Measurements from ENCODE around the gene NDOR1.

The NDOR1 gene

GRCh38 chr9:137225699-137226331 lies 20.3 kb downstream of the NDOR1 start:
- Mint-ChIP-seq H3K4me1 (ENCODE audit: low read depth) (peaks cover 10% of the 10 kb centered on the region), H3K27me3 (peaks cover 4% of the 10 kb centered on the region), H3K9me3 (no peaks in the 10 kb centered on the region), H3K4me3 (no peak overlapping the region), H3K36me3 (ENCODE audit: low read depth) (no peaks in the 10 kb centered on the region), H3K27ac (no peak overlapping the region)

- Mint-ChIP-seq H3K36me3 (ENCODE audit: low read depth) (no peaks in the 10 kb centered on the region), H3K4me1 (ENCODE audit: low read depth) (peaks cover 10% of the 10 kb centered on the region), H3K4me3 (no peak overlapping the region), H3K9me3 (no peaks in the 10 kb centered on the region), H3K27ac (no peak overlapping the region), H3K27me3 (peaks cover 4% of the 10 kb centered on the region)
Measured at GRCh38 chr9:137226338-137227053, 21.0 kb downstream of the NDOR1 start.

- H3K4me3 Mint-ChIP-seq, result no peak within 1 kb of the TSS
- H3K36me3 Mint-ChIP-seq (ENCODE audit: low read depth), result no peaks in the 10 kb centered on the region
- peak within 1 kb of the TSS; percentile 70 for H3K27ac Mint-ChIP-seq
- peaks cover 4% of the 10 kb centered on the region for H3K27me3 Mint-ChIP-seq
- no peaks in the 10 kb centered on the region for H3K9me3 Mint-ChIP-seq
- H3K4me1 Mint-ChIP-seq (ENCODE audit: low read depth), result peaks cover 10% of the 10 kb centered on the region
Measured at GRCh38 chr9:137227054-137227852, 21.8 kb downstream of the NDOR1 start, which contains the start of gene RNF224. RNF224 (plus strand) TSS chr9:137227502; CDS start chr9:137228336, 834 bp downstream.

- Mint-ChIP-seq H3K36me3 (ENCODE audit: low read depth) (no peaks in the 10 kb centered on the region), H3K4me3 (no peak overlapping the region), H3K27ac (peak overlapping the region; percentile 70)
Measured at GRCh38 chr9:137227853-137228505, 22.5 kb downstream of the NDOR1 start.

GRCh38 chr9:137228506-137228967 lies 23.0 kb downstream of the NDOR1 start:
- Mint-ChIP-seq H3K27me3 (peaks cover 4% of the 10 kb centered on the region), H3K9me3 (no peaks in the 10 kb centered on the region)

More at GRCh38 chr9:137227853-137228505, 22.5 kb downstream of the NDOR1 start:
- H3K9me3 Mint-ChIP-seq, result no peaks in the 10 kb centered on the region
- H3K4me1 Mint-ChIP-seq (ENCODE audit: low read depth), result peaks cover 10% of the 10 kb centered on the region
- H3K27me3 Mint-ChIP-seq, result peaks cover 4% of the 10 kb centered on the region

GRCh38 chr9:137228968-137229896 lies 23.7 kb downstream of the NDOR1 start:
- no peaks in the 10 kb centered on the region for H3K9me3 Mint-ChIP-seq
- H3K27ac Mint-ChIP-seq, result no peak overlapping the region

More at GRCh38 chr9:137228506-137228967, 23.0 kb downstream of the NDOR1 start:
- H3K36me3 Mint-ChIP-seq (ENCODE audit: low read depth), result no peaks in the 10 kb centered on the region
- peaks cover 10% of the 10 kb centered on the region for H3K4me1 Mint-ChIP-seq (ENCODE audit: low read depth)
- H3K4me3 Mint-ChIP-seq, result no peak overlapping the region
- H3K27ac Mint-ChIP-seq, result no peak overlapping the region

GRCh38 chr9:137229903-137230704 lies 24.6 kb downstream of the NDOR1 start:
- H3K27ac Mint-ChIP-seq, result no peak overlapping the region
- no peak overlapping the region for H3K4me3 Mint-ChIP-seq

More at GRCh38 chr9:137228968-137229896, 23.7 kb downstream of the NDOR1 start:
- peaks cover 4% of the 10 kb centered on the region for H3K27me3 Mint-ChIP-seq
- H3K4me1 Mint-ChIP-seq (ENCODE audit: low read depth), result peaks cover 4% of the 10 kb centered on the region
- no peaks in the 10 kb centered on the region for H3K36me3 Mint-ChIP-seq (ENCODE audit: low read depth)
- no peak overlapping the region for H3K4me3 Mint-ChIP-seq

GRCh38 chr9:137230705-137231371 lies 25.3 kb downstream of the NDOR1 start, which contains the start of gene SLC34A3:
SLC34A3 (plus strand) TSS chr9:137230901; CDS start chr9:137231703, 802 bp downstream.
- H3K4me3 Mint-ChIP-seq, result no peak within 1 kb of the TSS
- H3K9me3 Mint-ChIP-seq, result no peaks in the 10 kb centered on the region
- no peaks in the 10 kb centered on the region for H3K36me3 Mint-ChIP-seq (ENCODE audit: low read depth)
- peaks cover 4% of the 10 kb centered on the region for H3K27me3 Mint-ChIP-seq
- H3K27ac Mint-ChIP-seq, result no peak within 1 kb of the TSS
- peaks cover 4% of the 10 kb centered on the region for H3K4me1 Mint-ChIP-seq (ENCODE audit: low read depth)

More at GRCh38 chr9:137229903-137230704, 24.6 kb downstream of the NDOR1 start:
- Mint-ChIP-seq H3K4me1 (ENCODE audit: low read depth) (peaks cover 4% of the 10 kb centered on the region), H3K9me3 (no peaks in the 10 kb centered on the region), H3K27me3 (peaks cover 4% of the 10 kb centered on the region), H3K36me3 (ENCODE audit: low read depth) (no peaks in the 10 kb centered on the region)

- H3K27me3 Mint-ChIP-seq, result peaks cover 4% of the 10 kb centered on the region
- H3K4me1 Mint-ChIP-seq (ENCODE audit: low read depth), result peaks cover 4% of the 10 kb centered on the region
- no peaks in the 10 kb centered on the region for H3K9me3 Mint-ChIP-seq
- H3K4me3 Mint-ChIP-seq, result no peak overlapping the region
- H3K27ac Mint-ChIP-seq, result no peak overlapping the region
- no peaks in the 10 kb centered on the region for H3K36me3 Mint-ChIP-seq (ENCODE audit: low read depth)
Measured at GRCh38 chr9:137231372-137232039, 26.0 kb downstream of the NDOR1 start.

GRCh38 chr9:137232101-137232500 lies 26.6 kb downstream of the NDOR1 start:
- Mint-ChIP-seq H3K27ac (no peak overlapping the region), H3K36me3 (ENCODE audit: low read depth) (no peaks in the 10 kb centered on the region), H3K4me1 (ENCODE audit: low read depth) (peaks cover 4% of the 10 kb centered on the region), H3K27me3 (peaks cover 4% of the 10 kb centered on the region), H3K9me3 (no peaks in the 10 kb centered on the region), H3K4me3 (no peak overlapping the region)

- Mint-ChIP-seq H3K9me3 (no peaks in the 10 kb centered on the region), H3K27me3 (peaks cover 3% of the 10 kb centered on the region)
Measured at GRCh38 chr9:137232510-137232909, 27.0 kb downstream of the NDOR1 start.

More at GRCh38 chr9:137232510-137232909, 27.0 kb downstream of the NDOR1 start:
- H3K36me3 Mint-ChIP-seq (ENCODE audit: low read depth), result no peaks in the 10 kb centered on the region
- peaks cover 5% of the 10 kb centered on the region for H3K4me1 Mint-ChIP-seq (ENCODE audit: low read depth)
- no peak overlapping the region for H3K27ac Mint-ChIP-seq
- no peak overlapping the region for H3K4me3 Mint-ChIP-seq
